Measurements from ENCODE around the gene CEP97. TPM values are rescaled to one million over a fixed set of nuclear protein-coding genes. Genes with fewer than 3 reads are reported as not detected.
A peak's percentile ranks its signal among the peaks of the same experiment; 100 is the strongest.

CEP97 gene
- total and polyA plus RNA-seq, 2 donors: 4.5 to 14.0 TPM

- no peaks in the 10 kb centered on the region for H3K9me3 ChIP-seq (ENCODE audit: control insufficient read depth in 2 of 2, insufficient read depth in 1 of 2, low read length in 1 of 2)
- H3K4me1 ChIP-seq (ENCODE audit: control insufficient read depth in 2 of 2, insufficient read depth in 2 of 2, low read length in 2 of 2): peaks cover 9 to 20% of the 10 kb centered on the region in 2 donors
- peak within 1 kb of the TSS; percentile 86 to 88 for H3K4me3 ChIP-seq (ENCODE audit: low read length in 2 of 2)
- no peaks in the 10 kb centered on the region for H3K27me3 ChIP-seq (ENCODE audit: control insufficient read depth in 2 of 2, insufficient read depth in 1 of 2, low read length in 1 of 2)
- H3K36me3 ChIP-seq (ENCODE audit: control insufficient read depth in 2 of 2, insufficient read depth in 2 of 2, low read length in 1 of 2): peaks cover 10 to 14% of the 10 kb centered on the region in 2 donors
- peak within 1 kb of the TSS; percentile 82 to 93 for H3K27ac ChIP-seq (ENCODE audit: low read depth in 1 of 2, low read length in 1 of 2)
- peak; percentile 52 to 96 (median 90) for DNase-seq (ENCODE audit: low read depth in 6 of 9, low spot score in 9 of 9)
- WGBS: under 1% methylated on average over 78 of the region's 78 CpGs
Observed at GRCh38 chr3:101779047-101779821, 54.8 kb downstream of the CEP97 start, which contains the start of gene NXPE3. Gene NXPE3, plus strand, starts transcription at chr3:101779211. Its CDS starts 6,386 bp downstream, at chr3:101785597.

- no peaks in the 10 kb centered on the region for H3K27me3 ChIP-seq (ENCODE audit: control insufficient read depth in 2 of 2, insufficient read depth in 1 of 2, low read length in 1 of 2)
- no peak for DNase-seq (ENCODE audit: low read depth in 6 of 9, low spot score in 9 of 9)
- H3K27ac ChIP-seq (ENCODE audit: low read depth in 1 of 2, low read length in 1 of 2): peak overlapping the region in 1 of 2 donors; percentile 82
- peaks cover 12 to 27% of the 10 kb centered on the region in 2 donors for H3K4me1 ChIP-seq (ENCODE audit: control insufficient read depth in 2 of 2, insufficient read depth in 2 of 2, low read length in 2 of 2)
- WGBS: 39% methylated on average over 9 of the region's 9 CpGs
- peak overlapping the region; percentile 86 to 88 for H3K4me3 ChIP-seq (ENCODE audit: low read length in 2 of 2)
- H3K36me3 ChIP-seq (ENCODE audit: control insufficient read depth in 2 of 2, insufficient read depth in 2 of 2, low read length in 1 of 2): peaks cover 10 to 20% of the 10 kb centered on the region in 2 donors
- H3K9me3 ChIP-seq (ENCODE audit: control insufficient read depth in 2 of 2, insufficient read depth in 1 of 2, low read length in 1 of 2): no peaks in the 10 kb centered on the region
Observed at GRCh38 chr3:101779822-101780381, 55.5 kb downstream of the CEP97 start.

- WGBS: 87% methylated on average over 2 of the region's 2 CpGs
- DNase-seq (ENCODE audit: low read depth in 6 of 9, low spot score in 9 of 9): no peak
- H3K9me3 ChIP-seq (ENCODE audit: control insufficient read depth in 2 of 2, insufficient read depth in 1 of 2, low read length in 1 of 2): no peaks in the 10 kb centered on the region
- H3K4me3 ChIP-seq (ENCODE audit: low read length in 2 of 2): no peak overlapping the region
- H3K4me1 ChIP-seq (ENCODE audit: control insufficient read depth in 2 of 2, insufficient read depth in 2 of 2, low read length in 2 of 2): peaks cover 12 to 31% of the 10 kb centered on the region in 2 donors
- no peak overlapping the region for H3K27ac ChIP-seq (ENCODE audit: low read depth in 1 of 2, low read length in 1 of 2)
- peaks cover 15 to 27% of the 10 kb centered on the region in 2 donors for H3K36me3 ChIP-seq (ENCODE audit: control insufficient read depth in 2 of 2, insufficient read depth in 2 of 2, low read length in 1 of 2)
- H3K27me3 ChIP-seq (ENCODE audit: control insufficient read depth in 2 of 2, insufficient read depth in 1 of 2, low read length in 1 of 2): no peaks in the 10 kb centered on the region
Observed at GRCh38 chr3:101780661-101781060, 56.2 kb downstream of the CEP97 start.

- Histone ChIP-seq H3K4me3 (ENCODE audit: low read length in 2 of 2) (no peak overlapping the region), H3K27me3 (ENCODE audit: control insufficient read depth in 2 of 2, insufficient read depth in 1 of 2, low read length in 1 of 2) (no peaks in the 10 kb centered on the region), H3K4me1 (ENCODE audit: control insufficient read depth in 2 of 2, insufficient read depth in 2 of 2, low read length in 2 of 2) (peaks cover 12 to 31% of the 10 kb centered on the region in 2 donors), H3K9me3 (ENCODE audit: control insufficient read depth in 2 of 2, insufficient read depth in 1 of 2, low read length in 1 of 2) (no peaks in the 10 kb centered on the region), H3K27ac (ENCODE audit: low read depth in 1 of 2, low read length in 1 of 2) (no peak overlapping the region), H3K36me3 (ENCODE audit: control insufficient read depth in 2 of 2, insufficient read depth in 2 of 2, low read length in 1 of 2) (peaks cover 19 to 32% of the 10 kb centered on the region in 2 donors)
- no peak for DNase-seq (ENCODE audit: low read depth in 6 of 9, low spot score in 9 of 9)
Observed at GRCh38 chr3:101781166-101781565, 56.8 kb downstream of the CEP97 start.

GRCh38 chr3:101784855-101785613, 60.6 kb downstream of the CEP97 start:
- Histone ChIP-seq H3K9me3 (ENCODE audit: control insufficient read depth in 2 of 2, insufficient read depth in 1 of 2, low read length in 1 of 2) (no peaks in the 10 kb centered on the region), H3K27me3 (ENCODE audit: control insufficient read depth in 2 of 2, insufficient read depth in 1 of 2, low read length in 1 of 2) (no peaks in the 10 kb centered on the region), H3K27ac (ENCODE audit: low read depth in 1 of 2, low read length in 1 of 2) (peak overlapping the region; percentile 78 to 80), H3K4me1 (ENCODE audit: control insufficient read depth in 2 of 2, insufficient read depth in 2 of 2, low read length in 2 of 2) (peaks cover 8 to 18% of the 10 kb centered on the region in 2 donors), H3K4me3 (ENCODE audit: low read length in 2 of 2) (no peak overlapping the region), H3K36me3 (ENCODE audit: control insufficient read depth in 2 of 2, insufficient read depth in 2 of 2, low read length in 1 of 2) (peaks cover 26 to 54% of the 10 kb centered on the region in 2 donors)
- peak in 3 of 9 donors; percentile 27 to 59 (median 36) for DNase-seq (ENCODE audit: low read depth in 6 of 9, low spot score in 9 of 9)
- 86% methylated on average over 5 of the region's 5 CpGs for WGBS

GRCh38 chr3:101791778-101792177, 67.4 kb downstream of the CEP97 start:
- DNase-seq (ENCODE audit: low read depth in 6 of 9, low spot score in 9 of 9): no peak
- Histone ChIP-seq H3K36me3 (ENCODE audit: control insufficient read depth in 2 of 2, insufficient read depth in 2 of 2, low read length in 1 of 2) (peaks cover 42 to 62% of the 10 kb centered on the region in 2 donors), H3K27ac (ENCODE audit: low read depth in 1 of 2, low read length in 1 of 2) (no peak overlapping the region), H3K4me3 (ENCODE audit: low read length in 2 of 2) (no peak overlapping the region), H3K27me3 (ENCODE audit: control insufficient read depth in 2 of 2, insufficient read depth in 1 of 2, low read length in 1 of 2) (no peaks in the 10 kb centered on the region), H3K9me3 (ENCODE audit: control insufficient read depth in 2 of 2, insufficient read depth in 1 of 2, low read length in 1 of 2) (peaks cover 0 to 3% of the 10 kb centered on the region in 2 donors), H3K4me1 (ENCODE audit: control insufficient read depth in 2 of 2, insufficient read depth in 2 of 2, low read length in 2 of 2) (no peaks in the 10 kb centered on the region)
- 93% methylated on average over 4 of the region's 4 CpGs for WGBS

- Histone ChIP-seq H3K27me3 (ENCODE audit: control insufficient read depth in 2 of 2, insufficient read depth in 1 of 2, low read length in 1 of 2) (no peaks in the 10 kb centered on the region), H3K4me3 (ENCODE audit: low read length in 2 of 2) (no peak overlapping the region), H3K9me3 (ENCODE audit: control insufficient read depth in 2 of 2, insufficient read depth in 1 of 2, low read length in 1 of 2) (no peaks in the 10 kb centered on the region), H3K36me3 (ENCODE audit: control insufficient read depth in 2 of 2, insufficient read depth in 2 of 2, low read length in 1 of 2) (peaks cover 30 to 44% of the 10 kb centered on the region in 2 donors), H3K4me1 (ENCODE audit: control insufficient read depth in 2 of 2, insufficient read depth in 2 of 2, low read length in 2 of 2) (no peaks in the 10 kb centered on the region), H3K27ac (ENCODE audit: low read depth in 1 of 2, low read length in 1 of 2) (no peak overlapping the region)
- DNase-seq (ENCODE audit: low read depth in 6 of 9, low spot score in 9 of 9): no peak
- WGBS: 95% methylated on average over 3 of the region's 3 CpGs
Observed at GRCh38 chr3:101796077-101796680, 71.8 kb downstream of the CEP97 start.

GRCh38 chr3:101801174-101801573, 76.8 kb downstream of the CEP97 start:
- Histone ChIP-seq H3K27ac (ENCODE audit: low read depth in 1 of 2, low read length in 1 of 2) (no peak overlapping the region), H3K4me1 (ENCODE audit: control insufficient read depth in 2 of 2, insufficient read depth in 2 of 2, low read length in 2 of 2) (no peaks in the 10 kb centered on the region), H3K4me3 (ENCODE audit: low read length in 2 of 2) (no peak overlapping the region), H3K9me3 (ENCODE audit: control insufficient read depth in 2 of 2, insufficient read depth in 1 of 2, low read length in 1 of 2) (no peaks in the 10 kb centered on the region), H3K27me3 (ENCODE audit: control insufficient read depth in 2 of 2, insufficient read depth in 1 of 2, low read length in 1 of 2) (no peaks in the 10 kb centered on the region), H3K36me3 (ENCODE audit: control insufficient read depth in 2 of 2, insufficient read depth in 2 of 2, low read length in 1 of 2) (peaks cover 16 to 27% of the 10 kb centered on the region in 2 donors)
- no peak for DNase-seq (ENCODE audit: low read depth in 6 of 9, low spot score in 9 of 9)
- 98% methylated on average over 4 of the region's 4 CpGs for WGBS

Data from thymus (tissue), 11 donors.